Measurements from ENCODE around the gene ARL3. TPM values are rescaled to one million over a fixed set of nuclear protein-coding genes. Genes with fewer than 3 reads are reported as not detected.

The ARL3 gene
- total RNA-seq, 4 donors from 2014 or later, result 7.1 to 9.8 (median 9.1) TPM

DNA sequence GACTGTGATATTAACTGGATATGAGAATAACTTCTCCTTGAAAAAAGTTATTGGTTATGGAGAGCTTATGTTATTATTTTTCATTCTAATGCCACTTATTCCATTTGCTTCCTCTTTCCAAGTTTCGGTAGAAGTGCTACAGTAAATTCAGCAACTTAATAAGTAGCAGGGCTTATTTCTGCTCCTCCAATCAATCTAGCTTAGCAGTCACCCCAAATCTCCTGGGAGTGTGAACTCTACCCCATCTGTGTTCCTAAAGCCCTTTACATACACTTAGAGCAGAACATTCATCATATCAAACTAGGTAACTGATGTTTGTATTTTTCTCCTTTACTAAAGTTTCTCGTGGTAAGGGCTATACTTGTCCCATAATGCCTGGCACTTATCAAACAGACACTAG, 8.7 kb downstream of the ARL3 start:
- no peaks in the 10 kb centered on the region for H3K9me3 ChIP-seq
- no peaks in the 10 kb centered on the region for H3K27me3 ChIP-seq
- H3K36me3 ChIP-seq, result peaks cover 0 to 18% of the 10 kb centered on the region in 2 donors
- H3K27ac ChIP-seq, result no peak overlapping the region
- 52 to 65% methylated on average over 2 of the region's 2 CpGs for whole genome bisulfite sequencing, 2 donors (ENCODE audit: low coverage in 1 of 2)
- peaks cover 0 to 15% (median 0%) of the 10 kb centered on the region in 3 donors for H3K4me1 ChIP-seq
- H3K4me3 ChIP-seq, result no peak overlapping the region
- no peak for TF ChIP-seq POLR2A (IDR thresholded peaks at IDR 0.05)
- TF ChIP-seq, protein P1, sequence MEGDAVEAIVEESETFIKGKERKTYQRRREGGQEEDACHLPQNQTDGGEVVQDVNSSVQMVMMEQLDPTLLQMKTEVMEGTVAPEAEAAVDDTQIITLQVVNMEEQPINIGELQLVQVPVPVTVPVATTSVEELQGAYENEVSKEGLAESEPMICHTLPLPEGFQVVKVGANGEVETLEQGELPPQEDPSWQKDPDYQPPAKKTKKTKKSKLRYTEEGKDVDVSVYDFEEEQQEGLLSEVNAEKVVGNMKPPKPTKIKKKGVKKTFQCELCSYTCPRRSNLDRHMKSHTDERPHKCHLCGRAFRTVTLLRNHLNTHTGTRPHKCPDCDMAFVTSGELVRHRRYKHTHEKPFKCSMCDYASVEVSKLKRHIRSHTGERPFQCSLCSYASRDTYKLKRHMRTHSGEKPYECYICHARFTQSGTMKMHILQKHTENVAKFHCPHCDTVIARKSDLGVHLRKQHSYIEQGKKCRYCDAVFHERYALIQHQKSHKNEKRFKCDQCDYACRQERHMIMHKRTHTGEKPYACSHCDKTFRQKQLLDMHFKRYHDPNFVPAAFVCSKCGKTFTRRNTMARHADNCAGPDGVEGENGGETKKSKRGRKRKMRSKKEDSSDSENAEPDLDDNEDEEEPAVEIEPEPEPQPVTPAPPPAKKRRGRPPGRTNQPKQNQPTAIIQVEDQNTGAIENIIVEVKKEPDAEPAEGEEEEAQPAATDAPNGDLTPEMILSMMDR (IDR thresholded peaks at IDR 0.05), result no peak
- no peak for ATAC-seq

DNA sequence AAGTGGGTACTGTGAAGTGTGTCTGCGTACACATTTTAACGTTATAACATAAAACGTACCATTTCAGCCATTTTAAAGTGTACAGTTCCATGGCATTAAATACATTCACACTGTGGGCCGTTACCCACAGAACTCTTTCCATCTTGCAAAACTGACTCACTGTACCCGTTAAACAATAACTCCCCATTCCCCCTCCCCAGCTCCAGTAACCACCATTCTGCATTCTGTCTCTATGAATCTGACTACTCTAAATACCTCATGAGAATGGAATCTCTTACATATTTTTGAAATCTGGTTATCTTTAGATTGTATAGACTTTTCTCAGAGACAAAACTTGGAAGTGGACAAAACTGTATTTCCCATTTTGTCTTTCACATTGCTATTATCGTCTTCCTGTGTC, 9.3 kb downstream of the ARL3 start:
- no peak overlapping the region for H3K4me3 ChIP-seq
- ATAC-seq, result no peak
- H3K36me3 ChIP-seq, result peaks cover 0 to 22% of the 10 kb centered on the region in 2 donors
- no peak for TF ChIP-seq POLR2AphosphoS5 (IDR thresholded peaks at IDR 0.05)
- no peak for TF ChIP-seq EP300 (IDR thresholded peaks at IDR 0.05)
- TF ChIP-seq, protein P1 (IDR thresholded peaks at IDR 0.05), result no peak
- no peak for TF ChIP-seq POLR2A (IDR thresholded peaks at IDR 0.05)
- 68 to 82% methylated on average over 6 of the region's 6 CpGs for WGBS, 2 donors (ENCODE audit: low coverage in 1 of 2)
- no peaks in the 10 kb centered on the region for H3K27me3 ChIP-seq
- no peak overlapping the region for H3K27ac ChIP-seq
- peaks cover 0 to 9% (median 0%) of the 10 kb centered on the region in 3 donors for H3K4me1 ChIP-seq
- no peaks in the 10 kb centered on the region for H3K9me3 ChIP-seq

DNA sequence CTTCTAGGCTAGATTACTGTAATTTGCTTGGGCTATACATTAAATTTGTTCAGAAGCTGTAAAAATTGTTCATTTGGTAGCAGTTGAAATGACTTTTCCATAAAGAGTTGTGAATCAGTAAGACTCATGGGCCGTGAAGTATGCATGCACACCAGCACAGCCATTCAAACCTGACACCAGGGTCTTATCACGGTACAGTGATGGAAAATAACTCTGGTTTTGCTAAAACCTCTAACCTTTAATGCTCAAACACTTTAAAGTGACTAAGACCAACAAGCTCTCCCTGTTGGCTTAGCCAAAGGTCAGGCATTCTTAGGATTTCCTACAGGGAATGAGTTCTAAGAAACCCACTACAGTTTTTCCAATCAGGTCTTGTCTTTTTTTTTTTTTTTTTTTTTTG, 11.5 kb downstream of the ARL3 start:
- no peak for ATAC-seq
- Histone ChIP-seq H3K9me3 (no peaks in the 10 kb centered on the region), H3K27ac (no peak overlapping the region), H3K27me3 (no peaks in the 10 kb centered on the region), H3K36me3 (peaks cover 0 to 38% of the 10 kb centered on the region in 2 donors), H3K4me3 (no peak overlapping the region), H3K4me1 (peaks cover 0 to 8% (median 0%) of the 10 kb centered on the region in 3 donors)
- WGBS, 2 donors (ENCODE audit: low coverage in 1 of 2), result 58 to 90% methylated on average over 2 of the region's 2 CpGs
- TF ChIP-seq EP300 (IDR thresholded peaks at IDR 0.05) (no peak), POLR2AphosphoS5 (IDR thresholded peaks at IDR 0.05) (no peak), POLR2A (IDR thresholded peaks at IDR 0.05) (no peak)
- TF ChIP-seq, protein P1 (IDR thresholded peaks at IDR 0.05), result no peak

DNA sequence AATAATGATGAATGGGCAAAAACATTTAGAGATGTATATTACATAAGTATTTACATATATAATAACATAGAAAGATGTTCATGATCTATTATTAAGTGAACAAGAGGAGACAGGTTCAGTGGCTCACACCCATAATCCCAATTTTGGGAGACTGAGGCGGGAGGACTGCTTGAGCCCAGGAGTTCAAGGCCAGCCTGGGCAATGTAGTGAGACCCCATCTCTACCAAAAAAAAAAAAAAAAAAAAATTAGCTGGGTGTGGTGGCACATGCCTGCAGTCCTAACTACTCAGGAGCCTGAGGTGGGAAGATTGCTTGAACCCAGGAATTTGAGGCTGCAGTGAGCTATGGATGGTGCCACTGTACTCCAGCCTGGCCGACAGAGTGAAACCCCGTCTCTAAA, 12.4 kb downstream of the ARL3 start:
- no peak overlapping the region for H3K4me3 ChIP-seq
- WGBS, 2 donors (ENCODE audit: low coverage in 1 of 2), result 91 to 95% methylated on average over 2 to 3 of the region's 3 CpGs
- TF ChIP-seq POLR2AphosphoS5 (IDR thresholded peaks at IDR 0.05) (no peak), EP300 (IDR thresholded peaks at IDR 0.05) (no peak), POLR2A (IDR thresholded peaks at IDR 0.05) (no peak)
- TF ChIP-seq, protein P1 (IDR thresholded peaks at IDR 0.05), result no peak

DNA sequence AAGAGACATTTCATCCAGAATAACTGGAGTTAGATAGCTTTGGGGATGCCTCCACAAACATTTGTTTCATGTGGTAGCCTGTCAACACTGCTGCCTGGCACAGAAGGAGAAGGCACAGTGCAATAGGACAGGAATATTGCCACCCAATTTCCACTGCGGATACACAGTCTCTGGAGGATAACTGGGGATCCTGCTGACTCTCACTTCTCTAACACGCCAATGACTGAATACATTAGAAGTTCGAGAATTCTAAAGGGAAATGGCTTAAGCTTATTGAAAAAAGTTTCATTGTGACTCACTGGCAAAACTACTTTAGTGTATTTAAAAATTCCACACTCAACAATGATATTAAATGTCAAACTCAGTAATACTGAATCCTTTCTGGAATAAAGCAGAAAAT, 12.9 kb downstream of the ARL3 start:
- H3K36me3 ChIP-seq, result peaks cover 0 to 53% of the 10 kb centered on the region in 2 donors
- H3K27me3 ChIP-seq, result no peaks in the 10 kb centered on the region
- H3K4me1 ChIP-seq, result peaks cover 0 to 8% (median 0%) of the 10 kb centered on the region in 3 donors
- no peak for TF ChIP-seq POLR2A (IDR thresholded peaks at IDR 0.05)
- no peak for TF ChIP-seq POLR2AphosphoS5 (IDR thresholded peaks at IDR 0.05)
- TF ChIP-seq EP300 (IDR thresholded peaks at IDR 0.05), result no peak
- TF ChIP-seq, protein P1 (IDR thresholded peaks at IDR 0.05), result no peak
- no peaks in the 10 kb centered on the region for H3K9me3 ChIP-seq
- 61 to 79% methylated on average over 2 of the region's 3 CpGs for WGBS, 2 donors (ENCODE audit: low coverage in 1 of 2)
- no peak for ATAC-seq
- H3K4me3 ChIP-seq, result no peak overlapping the region
- H3K27ac ChIP-seq, result no peak overlapping the region

More for the DNA sequence above, 12.4 kb downstream of the ARL3 start:
- peaks cover 0 to 48% of the 10 kb centered on the region in 2 donors for H3K36me3 ChIP-seq
- H3K27me3 ChIP-seq, result no peaks in the 10 kb centered on the region
- peaks cover 0 to 8% (median 0%) of the 10 kb centered on the region in 3 donors for H3K4me1 ChIP-seq
- H3K9me3 ChIP-seq, result no peaks in the 10 kb centered on the region
- H3K27ac ChIP-seq, result no peak overlapping the region
- ATAC-seq, result no peak

Data from gastroesophageal sphincter (tissue), 4 donors.